Measurements from ENCODE around the gene DDIT4. TPM values are rescaled to one million over a fixed set of nuclear protein-coding genes. Genes with fewer than 3 reads are reported as not detected.

The DDIT4 gene
- total and polyA plus RNA-seq, 9 of the 15 experiments (the other 6 are each of a cell fraction or from before 2014, with no cell fraction given): 8.2 to 675 (median 159) TPM

DNA sequence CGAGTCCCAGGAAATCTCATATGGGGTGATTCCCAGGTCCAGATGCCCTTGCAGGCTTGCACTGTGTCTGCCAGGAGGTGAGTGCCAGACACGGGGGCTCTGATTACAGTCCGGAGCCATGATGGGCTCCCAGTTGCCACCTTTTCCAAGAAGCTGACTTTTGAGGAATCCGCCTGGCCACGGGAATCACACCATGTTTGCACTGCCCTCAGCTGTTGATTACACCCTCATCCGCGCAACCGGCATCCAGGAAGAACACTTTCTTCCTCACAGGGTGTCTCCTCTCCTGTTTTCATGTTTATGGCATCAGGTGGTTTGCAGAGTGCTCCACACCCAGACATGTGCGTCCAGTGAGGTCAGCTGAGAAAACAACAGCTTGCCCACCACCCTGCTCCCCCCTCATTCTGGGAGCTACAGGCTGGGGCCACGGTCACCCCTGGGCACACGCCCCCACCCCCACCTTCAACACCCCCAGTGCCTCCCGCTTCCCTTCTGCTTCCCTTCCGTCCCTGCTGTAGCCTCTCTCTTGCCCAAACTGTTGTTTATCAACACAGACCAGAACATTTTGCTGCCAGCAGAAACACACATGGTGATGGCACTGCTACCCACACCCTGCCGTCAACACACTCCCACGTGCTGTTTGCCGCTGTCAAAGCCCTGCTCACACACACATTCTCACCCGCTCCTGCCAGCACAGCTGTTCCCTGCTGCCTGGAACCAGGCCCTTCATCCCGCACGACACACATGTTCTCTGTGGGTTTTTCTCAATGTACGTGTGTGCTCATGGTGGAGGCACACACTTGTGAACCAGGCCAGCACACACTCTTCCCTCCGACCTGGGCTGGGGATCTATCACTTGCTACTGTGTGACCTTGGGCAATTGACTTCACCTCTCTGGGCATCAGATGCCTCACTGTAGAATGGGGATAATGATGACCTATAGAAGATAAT is 35.8 kb downstream of the DDIT4 start (continued):
- TF ChIP-seq ARID1B (IDR thresholded peaks at IDR 0.05) (no peak), MYNN (IDR thresholded peaks at IDR 0.05) (no peak), MYNN (CRISPR knock-in tag; IDR thresholded peaks at IDR 0.05) (no peak), HNRNPLL (IDR thresholded peaks at IDR 0.05; ENCODE audit: low read depth, low read length, poor library complexity, severe bottlenecking) (no peak), FOXA3 (CRISPR knock-in tag; conservative IDR thresholded peaks at IDR 0.05 in 1 of 2, IDR thresholded peaks at IDR 0.05 in 1 of 2) (no peak), KAT2B (IDR thresholded peaks at IDR 0.05; ENCODE audit: low read depth, low read length) (no peak), BHLHE40 (IDR thresholded peaks at IDR 0.05; ENCODE audit: low read length) (0 out of 2 replicates have a peak, but pooled peaks have one; percentile 23), FOXM1 (IDR thresholded peaks at IDR 0.05; ENCODE audit: low read depth) (no peak), FOXM1 (CRISPR knock-in tag; IDR thresholded peaks at IDR 0.05; ENCODE audit: low read depth) (no peak), ZZZ3 (IDR thresholded peaks at IDR 0.05) (no peak), ZNF316 (IDR thresholded peaks at IDR 0.05) (no peak), MCM2 (IDR thresholded peaks at IDR 0.05; ENCODE audit: low read depth) (no peak), ZNF766 (CRISPR knock-in tag; conservative IDR thresholded peaks at IDR 0.05) (peak; percentile 63), FOS (IDR thresholded peaks at IDR 0.05; ENCODE audit: extremely low read depth, insufficient read length) (no peak), L3MBTL2 (IDR thresholded peaks at IDR 0.05) (peak; percentile 6; the same call in 1 of the 2 replicates), ZKSCAN1 (IDR thresholded peaks at IDR 0.05; ENCODE audit: low read depth, low read length) (no peak), ZNF76 (CRISPR knock-in tag; IDR thresholded peaks at IDR 0.05; ENCODE audit: borderline replicate concordance) (no peak), ZNF217 (CRISPR knock-in tag; IDR thresholded peaks at IDR 0.05) (no peak), RBBP5 (IDR thresholded peaks at IDR 0.05; ENCODE audit: borderline replicate concordance, insufficient read depth, low read length, poor library complexity, severe bottlenecking) (no peak), CHD4 (IDR thresholded peaks at IDR 0.05; ENCODE audit: insufficient read depth, insufficient replicate concordance, low read depth, low read length, poor library complexity, severe bottlenecking) (peak; percentile 62)
- TF ChIP-seq, protein P1, sequence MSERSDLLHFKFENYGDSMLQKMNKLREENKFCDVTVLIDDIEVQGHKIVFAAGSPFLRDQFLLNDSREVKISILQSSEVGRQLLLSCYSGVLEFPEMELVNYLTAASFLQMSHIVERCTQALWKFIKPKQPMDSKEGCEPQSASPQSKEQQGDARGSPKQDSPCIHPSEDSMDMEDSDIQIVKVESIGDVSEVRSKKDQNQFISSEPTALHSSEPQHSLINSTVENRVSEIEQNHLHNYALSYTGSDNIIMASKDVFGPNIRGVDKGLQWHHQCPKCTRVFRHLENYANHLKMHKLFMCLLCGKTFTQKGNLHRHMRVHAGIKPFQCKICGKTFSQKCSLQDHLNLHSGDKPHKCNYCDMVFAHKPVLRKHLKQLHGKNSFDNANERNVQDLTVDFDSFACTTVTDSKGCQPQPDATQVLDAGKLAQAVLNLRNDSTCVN (CRISPR knock-in tag; IDR thresholded peaks at IDR 0.05): no peak
- TF ChIP-seq, protein P2, sequence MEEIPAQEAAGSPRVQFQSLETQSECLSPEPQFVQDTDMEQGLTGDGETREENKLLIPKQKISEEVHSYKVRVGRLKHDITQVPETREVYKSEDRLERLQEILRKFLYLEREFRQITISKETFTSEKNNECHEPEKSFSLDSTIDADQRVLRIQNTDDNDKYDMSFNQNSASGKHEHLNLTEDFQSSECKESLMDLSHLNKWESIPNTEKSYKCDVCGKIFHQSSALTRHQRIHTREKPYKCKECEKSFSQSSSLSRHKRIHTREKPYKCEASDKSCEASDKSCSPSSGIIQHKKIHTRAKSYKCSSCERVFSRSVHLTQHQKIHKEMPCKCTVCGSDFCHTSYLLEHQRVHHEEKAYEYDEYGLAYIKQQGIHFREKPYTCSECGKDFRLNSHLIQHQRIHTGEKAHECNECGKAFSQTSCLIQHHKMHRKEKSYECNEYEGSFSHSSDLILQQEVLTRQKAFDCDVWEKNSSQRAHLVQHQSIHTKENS (CRISPR knock-in tag; IDR thresholded peaks at IDR 0.05): no peak
- TF ChIP-seq, protein P3, sequence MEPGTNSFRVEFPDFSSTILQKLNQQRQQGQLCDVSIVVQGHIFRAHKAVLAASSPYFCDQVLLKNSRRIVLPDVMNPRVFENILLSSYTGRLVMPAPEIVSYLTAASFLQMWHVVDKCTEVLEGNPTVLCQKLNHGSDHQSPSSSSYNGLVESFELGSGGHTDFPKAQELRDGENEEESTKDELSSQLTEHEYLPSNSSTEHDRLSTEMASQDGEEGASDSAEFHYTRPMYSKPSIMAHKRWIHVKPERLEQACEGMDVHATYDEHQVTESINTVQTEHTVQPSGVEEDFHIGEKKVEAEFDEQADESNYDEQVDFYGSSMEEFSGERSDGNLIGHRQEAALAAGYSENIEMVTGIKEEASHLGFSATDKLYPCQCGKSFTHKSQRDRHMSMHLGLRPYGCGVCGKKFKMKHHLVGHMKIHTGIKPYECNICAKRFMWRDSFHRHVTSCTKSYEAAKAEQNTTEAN (CRISPR knock-in tag; IDR thresholded peaks at IDR 0.05): no peak
- TF ChIP-seq, protein P4, sequence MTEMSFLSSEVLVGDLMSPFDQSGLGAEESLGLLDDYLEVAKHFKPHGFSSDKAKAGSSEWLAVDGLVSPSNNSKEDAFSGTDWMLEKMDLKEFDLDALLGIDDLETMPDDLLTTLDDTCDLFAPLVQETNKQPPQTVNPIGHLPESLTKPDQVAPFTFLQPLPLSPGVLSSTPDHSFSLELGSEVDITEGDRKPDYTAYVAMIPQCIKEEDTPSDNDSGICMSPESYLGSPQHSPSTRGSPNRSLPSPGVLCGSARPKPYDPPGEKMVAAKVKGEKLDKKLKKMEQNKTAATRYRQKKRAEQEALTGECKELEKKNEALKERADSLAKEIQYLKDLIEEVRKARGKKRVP (CRISPR knock-in tag; IDR thresholded peaks at IDR 0.05): 0 out of 2 replicates have a peak, but pooled peaks have one; percentile 2
